Right lobe of liver (tissue), 6 donors: Measurements from ENCODE around the gene AURKAIP1. TPM values are rescaled to one million over a fixed set of nuclear protein-coding genes. Genes with fewer than 3 reads are reported as not detected.
A peak's percentile ranks its signal among the peaks of the same experiment; 100 is the strongest.
"Not testable (repeated sequence)": the region's sequence is repeated elsewhere in the genome, so short reads cannot be mapped to it uniquely, and the experiment has no call there.

Experiments
- ATAC-seq, 4 donors: fragments of 200-7000 bp; cut with Tn5 transposase; one replicate each; pipeline ENCODE4 v1.9.1; 2020; ENCODE audit warnings: mild to moderate bottlenecking in 4 of 4, moderate library complexity in 4 of 4
- DNase-seq, 3 donors: peaks; one replicate each; pipeline ENCODE4 v3.0.0-alpha.2; 2020
- H3K27ac ChIP-seq, 3 donors: fragments of 200-600 bp; one replicate each; pipeline ENCODE4 v1.8.0; 2022
- H3K27me3 ChIP-seq, 2 donors: fragments of 200-600 bp; one replicate each; pipeline ENCODE4 v1.8.0; 2022
- H3K36me3 ChIP-seq, 4 donors: fragments of 200-600 bp; sonication (generic) in 1 of 4; one replicate each; pipeline versions ENCODE4 v1.5.1 to v1.8.0; 2017 to 2022; ENCODE audit warnings: control low read depth in 1 of 4
- H3K4me1 ChIP-seq, 4 donors: fragments of 200-600 bp; sonication (generic) in 1 of 4; one replicate each; pipeline versions ENCODE4 v1.5.1 to v1.8.0; 2017 to 2022; ENCODE audit warnings: control low read depth in 1 of 4
- H3K4me3 ChIP-seq, 3 donors: fragments of 200-600 bp; one replicate each; pipeline ENCODE4 v1.8.0; 2022
- H3K9me3 ChIP-seq, 4 donors: fragments of 200-600 bp; sonication (generic) in 1 of 4; one replicate each; pipeline versions ENCODE4 v1.5.1 to v1.8.0; 2017 to 2022; ENCODE audit warnings: control low read depth in 1 of 4
- CTCF ChIP-seq, 4 donors: fragments of 200-600 bp in 3 of 4; fragments of 450-650 bp in 1 of 4; IDR thresholded peaks; one replicate each; pipeline versions ENCODE4 v1.5.1 to v1.8.0; 2016 to 2022; ENCODE audit warnings: antibody characterized with exemption in 4 of 4, mild to moderate bottlenecking in 2 of 4
- POLR2A ChIP-seq: fragments of 450-650 bp; IDR thresholded peaks from one replicate; pipeline ENCODE4 v1.6.1; 2017; ENCODE audit warnings: antibody characterized with exemption, mild to moderate bottlenecking
- WGBS: methylation state at CpG from one replicate; pipeline ENCODE4 v1.1.6; 2018; ENCODE audit warnings: low coverage, low lambda C conversion rate; ENCODE audit not compliant: insufficient coverage; ENCODE audit errors: missing lambda C conversion rate; 5-methylcytosine and 5-hydroxymethylcytosine counted together
- intact Hi-C, 2 donors: fragments of 100-400 bp; cut with DNase I; formaldehyde crosslinking; loops; one replicate each; pipeline versions ENCODE4 v1.11.2 to v1.14.1; 2022
- total RNA-seq, 6 experiments: library from RNA; depleted of rRNA in 2 of 6; stranded (reverse); fragments of >200 nt in 2 of 6; fragmentation: NEBNext Ultra II Directional in 3 of 6; extraction: Animal tissue kit (Norgen Biotek cat#: 25700) in 3 of 6; gene quantifications; one replicate each; pipeline versions ENCODE4 v1.1.0 to v1.2.4, GENCODE V29; 2016 to 2023
- donor health status: DM: no; HTN: yes; CAD: no.
- donor health status: DM: no; HTN: no; CAD: no.
- donor health status: DM: no; HTN: no; CAD: no.
- donor health status: DM: no; HTN: yes; CAD: no.
- donor health status: DM: no; HTN: yes; CAD: no.

AURKAIP1 gene
- total RNA-seq, 6 experiments from 2014 or later: 70.0 to 140 (median 104) TPM

DNA sequence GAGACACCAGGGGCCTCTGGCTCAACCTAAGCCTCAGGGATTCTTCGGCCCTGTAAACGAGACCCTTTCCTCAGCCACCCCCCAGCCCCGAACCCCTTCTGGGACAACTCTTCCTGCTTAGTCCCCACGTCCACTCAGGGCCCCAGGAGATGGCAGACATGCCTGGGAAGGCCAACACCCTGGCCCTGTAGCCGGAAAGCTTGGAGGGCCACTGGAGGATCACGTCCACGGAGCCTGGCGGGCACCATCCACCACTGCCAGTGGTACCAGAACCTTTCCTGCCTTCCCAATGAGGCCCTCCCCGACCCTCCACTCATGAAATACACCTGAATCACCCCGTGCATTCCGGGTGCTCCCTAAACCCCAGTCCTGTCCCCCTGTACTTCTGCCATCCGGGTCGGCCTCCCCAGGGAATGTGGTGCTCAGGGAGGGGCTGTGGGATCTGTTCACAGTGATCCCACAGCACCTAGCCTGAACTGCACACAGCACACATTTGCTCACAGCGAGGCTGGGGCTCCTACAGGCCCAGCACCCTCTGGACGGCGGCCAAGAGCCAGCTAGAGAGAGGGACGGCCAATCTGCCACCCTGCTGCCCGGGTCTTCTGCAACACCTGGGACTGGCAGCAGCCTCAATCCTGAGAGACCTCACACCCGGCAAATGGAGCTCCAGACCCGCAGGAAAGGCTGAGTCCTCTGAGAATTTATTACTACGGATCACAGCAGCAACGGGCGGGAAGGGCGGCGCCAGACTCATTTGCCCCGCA lies 1.8 kb downstream of the AURKAIP1 start:
- no peaks in the 10 kb centered on the region for H3K9me3 ChIP-seq
- no peak overlapping the region for H3K27ac ChIP-seq
- WGBS: 54% methylated on average over 4 of the region's 26 CpGs
- no peaks in the 10 kb centered on the region for H3K27me3 ChIP-seq
- TF ChIP-seq CTCF (IDR thresholded peaks at IDR 0.05) (no peak), POLR2A (no peak)
- H3K36me3 ChIP-seq: peaks cover 0 to 6% (median 0%) of the 10 kb centered on the region in 4 donors
- intact Hi-C loops: no loop called here
- H3K4me3 ChIP-seq: no peak overlapping the region
- ATAC-seq (no peak), DNase-seq (peak in 1 of 3 donors; percentile 31)
- peaks cover 0 to 26% (median 9%) of the 10 kb centered on the region in 4 donors for H3K4me1 ChIP-seq

- TF ChIP-seq POLR2A (no peak), CTCF (IDR thresholded peaks at IDR 0.05) (peak; percentile 76 to 97 (median 96))
- peaks cover 0 to 26% (median 9%) of the 10 kb centered on the region in 4 donors for H3K4me1 ChIP-seq
- peak; percentile 69 to 79 (median 72) for DNase-seq
- intact Hi-C loops: no loop called here
- H3K27me3 ChIP-seq: no peaks in the 10 kb centered on the region
- no peak overlapping the region for H3K4me3 ChIP-seq
- peaks cover 0 to 6% (median 0%) of the 10 kb centered on the region in 4 donors for H3K36me3 ChIP-seq
- no peaks in the 10 kb centered on the region for H3K9me3 ChIP-seq
- H3K27ac ChIP-seq: no peak overlapping the region
- peak; percentile 39 to 51 (median 43) for ATAC-seq
- 5% methylated on average over 4 of the region's 26 CpGs for WGBS
Observed at GRCh38 chr1:1371746-1372711, 3.0 kb downstream of the AURKAIP1 start.

- H3K4me1 ChIP-seq: peaks cover 0 to 26% (median 9%) of the 10 kb centered on the region in 4 donors
- H3K9me3 ChIP-seq: no peaks in the 10 kb centered on the region
- H3K27ac ChIP-seq: no peak overlapping the region
- ATAC-seq: no peak
- no peak overlapping the region for H3K4me3 ChIP-seq
- TF ChIP-seq CTCF (IDR thresholded peaks at IDR 0.05): no peak
- TF ChIP-seq POLR2A: no peak
- no CpG with 5 or more reads among the region's 12 CpGs for WGBS
- no peak for DNase-seq
- no peaks in the 10 kb centered on the region for H3K27me3 ChIP-seq
- intact Hi-C loops: no loop called here
- peaks cover 0 to 6% (median 0%) of the 10 kb centered on the region in 4 donors for H3K36me3 ChIP-seq
Observed at GRCh38 chr1:1371364-1371745, 3.7 kb downstream of the AURKAIP1 start.

DNA sequence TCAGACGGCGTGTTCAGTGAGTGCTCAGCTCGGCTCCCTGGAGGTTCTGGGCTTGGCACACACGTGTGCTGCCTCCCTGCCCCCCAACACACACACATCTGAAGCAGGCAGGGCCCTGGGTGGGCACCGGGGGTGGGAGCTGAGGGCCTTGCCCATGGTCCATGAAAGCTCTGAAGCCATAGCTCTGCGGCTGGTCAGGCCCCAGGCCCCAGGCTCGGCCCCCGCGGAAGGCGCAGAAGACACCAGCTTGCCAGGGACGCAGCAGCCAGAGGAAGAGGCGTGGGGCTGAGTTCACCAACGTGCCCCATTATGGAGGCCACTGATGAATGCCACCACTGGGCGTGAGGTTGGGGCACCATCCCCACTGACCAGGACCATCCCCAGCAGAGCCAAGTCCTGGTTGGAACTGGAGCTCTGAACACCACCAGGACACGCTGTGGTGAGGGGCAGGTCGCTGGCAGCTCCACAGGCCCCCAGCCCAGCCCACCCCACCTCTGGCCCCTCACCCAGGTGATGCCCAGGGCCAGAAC lies 4.2 kb downstream of the AURKAIP1 start:
- WGBS: 71% methylated on average over 5 of the region's 16 CpGs
- Histone ChIP-seq H3K9me3 (no peaks in the 10 kb centered on the region), H3K4me1 (peaks cover 0 to 22% (median 9%) of the 10 kb centered on the region in 4 donors), H3K27me3 (no peaks in the 10 kb centered on the region), H3K36me3 (peaks cover 0 to 6% (median 0%) of the 10 kb centered on the region in 4 donors), H3K4me3 (no peak overlapping the region), H3K27ac (no peak overlapping the region)
- intact Hi-C loops: no loop called here
- no peak for DNase-seq
- no peak for ATAC-seq
- no peak for TF ChIP-seq POLR2A
- TF ChIP-seq CTCF (IDR thresholded peaks at IDR 0.05): no peak

- H3K9me3 ChIP-seq, H3K27me3 ChIP-seq, DNase-seq, intact Hi-C loops, H3K27ac ChIP-seq, H3K4me3 ChIP-seq, ATAC-seq, H3K36me3 ChIP-seq: not testable (repeated sequence)
- peaks cover 0 to 21% (median 9%) of the 10 kb centered on the region in 4 donors for H3K4me1 ChIP-seq
- WGBS: 82% methylated on average over 14 of the region's 14 CpGs
Observed at GRCh38 chr1:1370094-1370493, 4.9 kb downstream of the AURKAIP1 start.
